OCI-LY1 (cell line): Measurements from ENCODE around the gene MED4.

Experiments used
- H2AFZ ChIP-seq: fragments of 200-600 bp; sonication (generic), shearing (Covaris generic); 2 replicates; pipeline ENCODE4 v1.6.0; 2014; ENCODE audit warnings: antibody characterized with exemption, mild to moderate bottlenecking, low read length
- H3F3A ChIP-seq: fragments of 200-600 bp; sonication (generic), shearing (Covaris generic); 2 replicates; pipeline ENCODE4 v1.6.0; 2014; ENCODE audit warnings: mild to moderate bottlenecking, antibody characterized with exemption, low read length, moderate library complexity; ENCODE audit not compliant: insufficient read depth
- H3K27ac ChIP-seq: fragments of 200-600 bp; sonication (generic); 2 replicates; pipeline ENCODE4 v1.5.1; 2014; ENCODE audit warnings: low read length, mixed run types, mild to moderate bottlenecking, low read depth; ENCODE audit not compliant: poor library complexity, severe bottlenecking
- H3K27me3 ChIP-seq: fragments of 200-600 bp; sonication (generic); 2 replicates; pipeline ENCODE4 v1.6.0; 2014; ENCODE audit warnings: antibody characterized with exemption, mild to moderate bottlenecking, low read length, moderate library complexity; ENCODE audit not compliant: insufficient read depth
- H3K36me3 ChIP-seq: fragments of 200-600 bp; sonication (generic); 2 replicates; pipeline ENCODE4 v1.6.1; 2014; ENCODE audit warnings: mild to moderate bottlenecking, antibody characterized with exemption, low read length, moderate library complexity, mixed read lengths; ENCODE audit not compliant: insufficient read depth
- H3K4me1 ChIP-seq: fragments of 200-600 bp; sonication (generic); 2 replicates; pipeline ENCODE4 v1.5.1; 2014; ENCODE audit warnings: mild to moderate bottlenecking, low read length, moderate library complexity; ENCODE audit not compliant: insufficient read depth, severe bottlenecking
- H3K4me2 ChIP-seq: fragments of 200-600 bp; sonication (generic), shearing (Covaris generic); 2 replicates; pipeline ENCODE4 v1.6.1; 2014; ENCODE audit warnings: low read length
- H3K4me3 ChIP-seq: fragments of 200-600 bp; sonication (generic); 2 replicates; pipeline ENCODE4 v1.5.1; 2014; ENCODE audit warnings: low read length, low read depth, mild to moderate bottlenecking, mixed read lengths; ENCODE audit not compliant: poor library complexity, severe bottlenecking
- H3K79me2 ChIP-seq: fragments of 200-600 bp; shearing (Covaris generic); 2 replicates; pipeline ENCODE4 v1.6.1; 2016; ENCODE audit warnings: mixed run types, low read length, mixed read lengths; ENCODE audit not compliant: insufficient read depth
- H3K9ac ChIP-seq: fragments of 200-600 bp; sonication (generic), shearing (Covaris generic); 2 replicates; pipeline ENCODE4 v1.6.1; 2014; ENCODE audit warnings: mild to moderate bottlenecking, low read length, mixed read lengths
- H3K9me2 ChIP-seq: fragments of 200-600 bp; sonication (generic), shearing (Covaris generic); 2 replicates; pipeline ENCODE4 v1.6.1; 2014; ENCODE audit warnings: low read depth, mild to moderate bottlenecking, low read length, mixed read lengths
- H3K9me3 ChIP-seq: fragments of 200-600 bp; shearing (Covaris generic); 2 replicates; pipeline ENCODE4 v1.6.1; 2014; ENCODE audit warnings: low read length, mixed read lengths
- H4K20me1 ChIP-seq: fragments of 200-600 bp; sonication (generic), shearing (Covaris generic); 2 replicates; pipeline ENCODE4 v1.6.0; 2016; ENCODE audit warnings: mild to moderate bottlenecking, low read length; ENCODE audit not compliant: insufficient read depth
- CTCF ChIP-seq: fragments of 200-600 bp; sonication (generic), shearing (Covaris generic); IDR thresholded peaks from 2 replicates; pipeline ENCODE4 v1.5.1; 2017; ENCODE audit warnings: mild to moderate bottlenecking, antibody characterized with exemption, low read length, moderate library complexity, mixed read lengths
- EZH2 ChIP-seq: fragments of 200-600 bp; sonication (generic), shearing (Covaris generic); IDR thresholded peaks from 2 replicates; pipeline ENCODE4 v1.8.0; 2017; ENCODE audit warnings: borderline replicate concordance, mixed run types, mild to moderate bottlenecking, antibody characterized with exemption, low read length, moderate library complexity, mixed read lengths

MED4 gene

GRCh38 chr13:48043789-48044503 is 51.0 kb downstream of the MED4 start:
- Histone ChIP-seq H3K27me3 (no peaks in the 10 kb centered on the region), H3K9me2 (no peaks in the 10 kb centered on the region), H3K9me3 (no peaks in the 10 kb centered on the region), H3K4me1 (peaks cover 2% of the 10 kb centered on the region), H4K20me1 (no peaks in the 10 kb centered on the region), H3F3A (no peaks in the 10 kb centered on the region), H3K27ac (no peak overlapping the region), H3K9ac (no peak overlapping the region), H2AFZ (no peak overlapping the region), H3K36me3 (peaks cover 54% of the 10 kb centered on the region), H3K4me3 (no peak overlapping the region), H3K4me2 (no peak overlapping the region), H3K79me2 (no peaks in the 10 kb centered on the region)
- TF ChIP-seq CTCF = no peak
- TF ChIP-seq EZH2 = no peak

GRCh38 chr13:48042894-48043293 is 52.0 kb downstream of the MED4 start:
- TF ChIP-seq EZH2 (no peak), CTCF (no peak)
- no peak overlapping the region for H3K4me3 ChIP-seq
- no peak overlapping the region for H3K9ac ChIP-seq
- H2AFZ ChIP-seq = no peak overlapping the region
- no peaks in the 10 kb centered on the region for H3K27me3 ChIP-seq
- H3K4me2 ChIP-seq = no peak overlapping the region
- peaks cover 43% of the 10 kb centered on the region for H3K36me3 ChIP-seq
- H4K20me1 ChIP-seq = no peaks in the 10 kb centered on the region
- no peak overlapping the region for H3K27ac ChIP-seq
- no peaks in the 10 kb centered on the region for H3K9me2 ChIP-seq
- H3K9me3 ChIP-seq = no peaks in the 10 kb centered on the region
- H3K79me2 ChIP-seq = peaks cover 4% of the 10 kb centered on the region; the same call in 1 of the 2 replicates
- no peaks in the 10 kb centered on the region for H3F3A ChIP-seq
- peaks cover 11% of the 10 kb centered on the region for H3K4me1 ChIP-seq

- TF ChIP-seq CTCF (no peak), EZH2 (no peak)
- Histone ChIP-seq H3K27me3 (no peaks in the 10 kb centered on the region), H3K4me3 (no peak overlapping the region), H3K27ac (no peak overlapping the region), H3K9ac (no peak overlapping the region), H4K20me1 (no peaks in the 10 kb centered on the region), H3K4me2 (no peak overlapping the region), H3K4me1 (peaks cover 23% of the 10 kb centered on the region), H3K36me3 (peaks cover 35% of the 10 kb centered on the region), H3K9me2 (no peaks in the 10 kb centered on the region), H3F3A (no peaks in the 10 kb centered on the region), H3K9me3 (no peaks in the 10 kb centered on the region), H2AFZ (no peak overlapping the region), H3K79me2 (peaks cover 4% of the 10 kb centered on the region; the same call in 1 of the 2 replicates)
Measured at GRCh38 chr13:48040896-48041295, 54.0 kb downstream of the MED4 start.
